Measurements from ENCODE around the gene MICALL2.

DNA sequence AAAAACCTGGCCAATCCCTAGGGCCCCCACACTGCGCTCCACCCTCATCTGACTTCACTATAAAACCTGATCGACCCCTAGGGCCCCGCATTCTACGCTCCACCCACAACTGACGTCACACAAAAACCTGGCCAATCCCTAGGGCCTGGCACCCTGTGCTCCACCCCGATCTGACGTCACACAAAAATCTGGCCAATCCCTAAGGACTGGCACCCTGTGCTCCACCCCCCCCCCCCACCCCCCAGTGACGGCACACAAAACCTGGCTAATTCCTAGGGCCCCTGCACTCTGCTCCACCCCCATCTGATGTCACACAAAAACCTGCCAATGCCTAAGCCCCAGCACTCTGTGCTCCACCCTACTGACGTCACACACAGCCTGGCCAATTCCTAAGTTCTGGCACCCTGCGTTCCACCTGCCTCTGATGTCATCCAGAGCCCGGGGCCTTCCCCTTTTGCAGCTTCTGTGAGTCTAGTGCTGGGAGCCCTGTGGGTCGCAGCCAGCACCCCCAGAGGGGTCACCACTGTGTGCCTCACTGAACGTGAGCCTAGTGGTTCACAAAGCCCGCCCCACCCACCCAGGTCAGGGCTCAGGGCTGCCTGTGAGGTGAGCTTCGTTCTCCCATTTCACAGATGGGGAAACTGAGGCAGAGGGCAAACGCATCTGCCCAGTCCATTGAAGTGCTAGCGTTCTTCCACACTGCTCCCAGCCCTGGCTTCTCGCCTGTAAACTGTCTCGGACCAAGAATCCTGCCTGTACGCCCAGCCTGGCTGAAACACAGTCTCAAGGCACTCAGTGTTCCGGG is 40.6 kb downstream of the MICALL2 start:
- TF ChIP-seq, protein P1, sequence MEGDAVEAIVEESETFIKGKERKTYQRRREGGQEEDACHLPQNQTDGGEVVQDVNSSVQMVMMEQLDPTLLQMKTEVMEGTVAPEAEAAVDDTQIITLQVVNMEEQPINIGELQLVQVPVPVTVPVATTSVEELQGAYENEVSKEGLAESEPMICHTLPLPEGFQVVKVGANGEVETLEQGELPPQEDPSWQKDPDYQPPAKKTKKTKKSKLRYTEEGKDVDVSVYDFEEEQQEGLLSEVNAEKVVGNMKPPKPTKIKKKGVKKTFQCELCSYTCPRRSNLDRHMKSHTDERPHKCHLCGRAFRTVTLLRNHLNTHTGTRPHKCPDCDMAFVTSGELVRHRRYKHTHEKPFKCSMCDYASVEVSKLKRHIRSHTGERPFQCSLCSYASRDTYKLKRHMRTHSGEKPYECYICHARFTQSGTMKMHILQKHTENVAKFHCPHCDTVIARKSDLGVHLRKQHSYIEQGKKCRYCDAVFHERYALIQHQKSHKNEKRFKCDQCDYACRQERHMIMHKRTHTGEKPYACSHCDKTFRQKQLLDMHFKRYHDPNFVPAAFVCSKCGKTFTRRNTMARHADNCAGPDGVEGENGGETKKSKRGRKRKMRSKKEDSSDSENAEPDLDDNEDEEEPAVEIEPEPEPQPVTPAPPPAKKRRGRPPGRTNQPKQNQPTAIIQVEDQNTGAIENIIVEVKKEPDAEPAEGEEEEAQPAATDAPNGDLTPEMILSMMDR (IDR thresholded peaks at IDR 0.05), result no peak
- no peak for TF ChIP-seq POLR2A (IDR thresholded peaks at IDR 0.05)

Data from Peyer's patch (tissue), 4 donors.